Gastroesophageal sphincter (tissue), 4 donors: ENCODE data around the gene EXOC4. TPM values are rescaled to one million over a fixed set of nuclear protein-coding genes. Genes with fewer than 3 reads are reported as not detected.

Experiments used
- ATAC-seq: fragments of 150-250 bp; one replicate; pipeline ENCODE4 v1.9.1; 2016; ENCODE audit warnings: mild to moderate bottlenecking, moderate library complexity
- H3K27ac ChIP-seq, 4 donors: fragments of 200-600 bp; sonication (generic) in 3 of 4; 1 replicate in 3 of 4; 2 replicates in 1 of 4; pipeline ENCODE4 v1.5.1; 2016 to 2019
- H3K27me3 ChIP-seq: fragments of 200-600 bp; sonication (generic); one replicate; pipeline ENCODE4 v1.5.1; 2019
- H3K36me3 ChIP-seq, 2 donors: fragments of 200-600 bp; sonication (generic); one replicate each; pipeline ENCODE4 v1.5.1; 2019; ENCODE audit warnings: control low read depth in 1 of 2
- H3K4me1 ChIP-seq, 3 donors: fragments of 200-600 bp; sonication (generic); 1 replicate in 2 of 3; 2 replicates in 1 of 3; pipeline ENCODE4 v1.5.1; 2016 to 2019; ENCODE audit warnings: control low read depth in 2 of 3
- H3K4me3 ChIP-seq, 2 donors: fragments of 200-600 bp; sonication (generic); one replicate each; pipeline ENCODE4 v1.5.1; 2019; ENCODE audit warnings: mild to moderate bottlenecking in 1 of 2, moderate library complexity in 1 of 2
- H3K9me3 ChIP-seq, 3 donors: fragments of 200-600 bp; sonication (generic); one replicate each; pipeline ENCODE4 v1.5.1; 2017 to 2019; ENCODE audit warnings: control low read depth in 2 of 3
- CTCF ChIP-seq, 4 experiments: fragments of 200-600 bp in 2 of 4; fragments of 450-650 bp in 2 of 4; sonication (generic) in 1 of 4; IDR thresholded peaks; one replicate each; pipeline ENCODE4 v1.5.1; 2017 to 2019; ENCODE audit warnings: antibody characterized with exemption in 4 of 4, mild to moderate bottlenecking in 2 of 4, moderate library complexity in 2 of 4
- EP300 ChIP-seq: sonication (generic); formaldehyde crosslinking; IDR thresholded peaks from one replicate; pipeline ENCODE4 v1.6.1; 2017; ENCODE audit warnings: antibody characterized with exemption, mild to moderate bottlenecking
- POLR2A ChIP-seq, 2 donors: fragments of 450-650 bp; IDR thresholded peaks; one replicate each; pipeline ENCODE4 v1.6.1; 2017; ENCODE audit warnings: antibody characterized with exemption in 2 of 2, mild to moderate bottlenecking in 2 of 2, moderate library complexity in 1 of 2
- POLR2AphosphoS5 ChIP-seq: sonication (generic); formaldehyde crosslinking; IDR thresholded peaks from one replicate; pipeline ENCODE4 v1.6.1; 2017; ENCODE audit warnings: antibody characterized with exemption
- WGBS, 2 donors: methylation state at CpG; one replicate each; pipeline ENCODE4 v1.1.5; 2018; ENCODE audit warnings: low coverage in 1 of 2; 5-methylcytosine and 5-hydroxymethylcytosine counted together
- total RNA-seq, 4 donors: library from RNA; depleted of rRNA; stranded (reverse); fragments of >200 nt; gene quantifications; one replicate each; pipeline ENCODE4 v1.1.0, GENCODE V29; 2016

The EXOC4 gene
- total RNA-seq, 4 donors from 2014 or later, result 46.3 to 85.8 (median 51.9) TPM

- Histone ChIP-seq H3K4me3 (no peak overlapping the region), H3K36me3 (peaks cover 0 to 5% of the 10 kb centered on the region in 2 donors), H3K9me3 (no peaks in the 10 kb centered on the region), H3K4me1 (no peaks in the 10 kb centered on the region), H3K27me3 (no peaks in the 10 kb centered on the region), H3K27ac (no peak overlapping the region)
- TF ChIP-seq POLR2A (IDR thresholded peaks at IDR 0.05) (no peak), CTCF (IDR thresholded peaks at IDR 0.05) (no peak), POLR2AphosphoS5 (no peak), EP300 (no peak)
- ATAC-seq, result no peak
Observed at GRCh38 chr7:133854739-133855138, 601.9 kb downstream of the EXOC4 start.

DNA sequence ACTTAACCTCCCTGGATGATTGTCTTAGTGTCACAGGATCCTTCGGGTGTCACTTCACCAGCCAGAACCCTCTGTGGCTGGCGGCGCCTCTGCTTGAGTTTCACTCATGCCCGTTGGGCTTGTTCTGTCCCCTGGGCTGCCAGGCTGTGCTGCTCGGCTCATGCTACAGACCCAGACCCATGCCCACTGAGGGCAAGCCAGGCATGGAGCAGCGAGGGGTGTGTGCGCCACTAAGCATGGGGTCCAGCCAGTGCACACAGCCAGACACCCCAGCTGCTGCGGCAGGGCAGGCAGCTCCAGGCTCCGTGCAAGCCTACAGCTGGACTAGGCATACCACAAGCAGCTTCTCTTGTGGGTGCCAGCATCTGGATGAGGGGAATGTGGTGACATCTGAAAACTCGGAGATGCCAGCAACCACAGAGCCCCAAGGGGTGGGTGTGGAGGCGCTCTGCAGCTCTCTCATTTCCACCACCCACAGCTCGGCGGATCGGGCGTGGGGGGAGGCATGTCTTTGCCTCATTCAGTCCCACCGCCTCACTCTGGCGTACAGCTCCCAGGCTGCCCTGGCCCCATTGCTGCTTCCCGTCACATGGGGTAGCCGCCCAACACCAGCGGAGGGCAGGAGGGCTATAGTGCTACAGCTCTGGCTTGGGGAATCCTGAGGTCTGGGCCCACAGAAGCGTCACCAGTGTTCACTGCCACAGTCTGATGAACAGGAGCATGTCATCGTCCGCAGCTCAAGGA is 604.7 kb downstream of the EXOC4 start:
- ATAC-seq, result no peak
- Histone ChIP-seq H3K36me3 (peaks cover 0 to 5% of the 10 kb centered on the region in 2 donors), H3K9me3 (no peaks in the 10 kb centered on the region), H3K27ac (no peak overlapping the region), H3K4me1 (no peaks in the 10 kb centered on the region), H3K4me3 (no peak overlapping the region), H3K27me3 (no peaks in the 10 kb centered on the region)
- WGBS, 2 donors, result 97 to 100% methylated on average over 1 to 11 of the region's 23 CpGs
- TF ChIP-seq CTCF (IDR thresholded peaks at IDR 0.05) (no peak), EP300 (no peak), POLR2AphosphoS5 (no peak), POLR2A (IDR thresholded peaks at IDR 0.05) (no peak)

GRCh38 chr7:133858311-133858710 is 605.4 kb downstream of the EXOC4 start:
- no peak for ATAC-seq
- no peaks in the 10 kb centered on the region for H3K4me1 ChIP-seq
- WGBS, 2 donors, result 95 to 98% methylated on average over 3 to 4 of the region's 6 CpGs
- TF ChIP-seq CTCF (IDR thresholded peaks at IDR 0.05) (no peak), POLR2A (IDR thresholded peaks at IDR 0.05) (no peak), POLR2AphosphoS5 (no peak), EP300 (no peak)
- peaks cover 0 to 5% of the 10 kb centered on the region in 2 donors for H3K36me3 ChIP-seq
- no peak overlapping the region for H3K27ac ChIP-seq
- H3K27me3 ChIP-seq, result no peaks in the 10 kb centered on the region
- H3K9me3 ChIP-seq, result no peaks in the 10 kb centered on the region
- no peak overlapping the region for H3K4me3 ChIP-seq

DNA sequence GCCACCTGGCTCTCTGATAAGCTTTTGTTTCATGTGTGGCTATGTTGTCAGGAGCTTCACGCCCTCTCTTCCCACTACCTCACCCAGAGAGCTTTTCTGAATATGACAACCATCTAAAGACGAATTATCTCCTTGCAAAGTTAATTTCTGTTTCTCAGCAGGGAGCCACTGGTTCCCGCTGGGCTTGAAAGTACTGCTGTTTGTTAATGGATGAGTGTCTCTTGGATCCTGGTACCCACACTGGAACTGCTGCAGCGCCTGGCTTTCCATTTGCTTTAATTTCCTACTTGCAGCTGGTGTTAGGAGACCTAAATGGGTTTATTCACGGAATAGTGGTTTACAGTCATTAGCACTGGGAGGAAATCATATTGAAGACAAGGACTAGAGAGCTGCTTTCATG is 606.4 kb downstream of the EXOC4 start:
- WGBS, 2 donors, result 93% methylated on average over 3 to 5 of the region's 5 CpGs
- Histone ChIP-seq H3K4me1 (no peaks in the 10 kb centered on the region), H3K4me3 (no peak overlapping the region), H3K9me3 (no peaks in the 10 kb centered on the region), H3K27me3 (no peaks in the 10 kb centered on the region), H3K27ac (no peak overlapping the region), H3K36me3 (peaks cover 0 to 5% of the 10 kb centered on the region in 2 donors)
- no peak for TF ChIP-seq CTCF (IDR thresholded peaks at IDR 0.05)
- no peak for TF ChIP-seq POLR2A (IDR thresholded peaks at IDR 0.05)
- TF ChIP-seq POLR2AphosphoS5, result no peak
- TF ChIP-seq EP300, result no peak
- no peak for ATAC-seq

GRCh38 chr7:133859871-133860450 is 607.1 kb downstream of the EXOC4 start:
- no peak for ATAC-seq
- TF ChIP-seq EP300 (no peak), POLR2A (IDR thresholded peaks at IDR 0.05) (no peak), POLR2AphosphoS5 (no peak), CTCF (IDR thresholded peaks at IDR 0.05) (no peak)
- no peak overlapping the region for H3K4me3 ChIP-seq

More at GRCh38 chr7:133859871-133860450, 607.1 kb downstream of the EXOC4 start:
- WGBS, 2 donors, result 62 to 77% methylated on average over 6 of the region's 6 CpGs
- H3K27me3 ChIP-seq, result no peaks in the 10 kb centered on the region
- H3K27ac ChIP-seq, result no peak overlapping the region
- H3K36me3 ChIP-seq, result peaks cover 0 to 5% of the 10 kb centered on the region in 2 donors
- no peaks in the 10 kb centered on the region for H3K9me3 ChIP-seq
- no peaks in the 10 kb centered on the region for H3K4me1 ChIP-seq
